GM21360 (cell line): ENCODE measurements around the gene ENTR1.

ENCODE experiments used
- ATAC-seq: cut with Tn5 transposase; IDR thresholded peaks from one replicate; pipeline ENCODE4 v1.9.1; 2021; ENCODE audit warnings: mild to moderate bottlenecking, moderate library complexity; ENCODE audit not compliant: unreplicated experiment

Gene ENTR1

GRCh38 chr9:136378170-136379002, 32.0 kb downstream of the ENTR1 start:
- no peak for ATAC-seq

GRCh38 chr9:136377341-136378169, 32.9 kb downstream of the ENTR1 start:
- ATAC-seq = no peak

GRCh38 chr9:136376457-136376856, 34.0 kb downstream of the ENTR1 start:
- no peak for ATAC-seq

GRCh38 chr9:136375096-136375495, 35.3 kb downstream of the ENTR1 start:
- no peak for ATAC-seq

- no peak for ATAC-seq
Measured at GRCh38 chr9:136374183-136374575, 36.2 kb downstream of the ENTR1 start.

GRCh38 chr9:136373300-136374182, 36.9 kb downstream of the ENTR1 start, which contains the start of gene CARD9:
Gene CARD9 (minus strand): TSS chr9:136373669. CDS start chr9:136372078, 1,591 bp downstream.
- no peak for ATAC-seq

- no peak for ATAC-seq
Measured at GRCh38 chr9:136372561-136373299, 37.7 kb downstream of the ENTR1 start.

GRCh38 chr9:136372006-136372405, 38.4 kb downstream of the ENTR1 start:
- no peak for ATAC-seq

GRCh38 chr9:136371533-136371880, 38.9 kb downstream of the ENTR1 start:
- no peak for ATAC-seq

GRCh38 chr9:136370687-136371532, 39.5 kb downstream of the ENTR1 start:
- no peak for ATAC-seq

- ATAC-seq = no peak
Measured at GRCh38 chr9:136370037-136370436, 40.4 kb downstream of the ENTR1 start.

GRCh38 chr9:136368190-136368589, 42.2 kb downstream of the ENTR1 start:
- ATAC-seq = no peak

- ATAC-seq = no peak
Measured at GRCh38 chr9:136367296-136368145, 42.9 kb downstream of the ENTR1 start.

- ATAC-seq = no peak
Measured at GRCh38 chr9:136366826-136367225, 43.6 kb downstream of the ENTR1 start.

- no peak for ATAC-seq
Measured at GRCh38 chr9:136365775-136366222, 44.6 kb downstream of the ENTR1 start.

GRCh38 chr9:136364942-136365774, 45.3 kb downstream of the ENTR1 start:
- ATAC-seq = no peak

GRCh38 chr9:136363949-136364748, 46.3 kb downstream of the ENTR1 start:
- no peak for ATAC-seq
